Gastrocnemius medialis (tissue), 4 donors: ENCODE measurements around the gene NAV2. TPM values are rescaled to one million over a fixed set of nuclear protein-coding genes. Genes with fewer than 3 reads are reported as not detected.
A peak's percentile ranks its signal among the peaks of the same experiment; 100 is the strongest.

Source experiments
- ATAC-seq, 2 donors: fragments of 150-250 bp; one replicate each; pipeline ENCODE4 v1.9.1; 2016
- DNase-seq, 2 donors: peaks; one replicate each; pipeline ENCODE4 v3.0.0-alpha.2; 2019
- H3K27ac ChIP-seq, 4 donors: fragments of 200-600 bp; sonication (generic); 1 replicate in 1 of 4; 2 replicates in 3 of 4; pipeline ENCODE4 v1.5.1; 2016 to 2018; ENCODE audit warnings: mild to moderate bottlenecking in 2 of 4, moderate library complexity in 1 of 4
- H3K27me3 ChIP-seq, 3 donors: fragments of 200-600 bp; sonication (generic) in 2 of 3; 1 replicate in 1 of 3; 2 replicates in 2 of 3; pipeline versions ENCODE4 v1.5.1 to v1.6.0; 2016 to 2019; ENCODE audit warnings: mild to moderate bottlenecking in 1 of 3, moderate library complexity in 1 of 3
- H3K36me3 ChIP-seq, 2 donors: fragments of 200-600 bp; sonication (generic) in 1 of 2; one replicate each; pipeline ENCODE4 v1.5.1; 2017 to 2018
- H3K4me1 ChIP-seq, 2 donors: fragments of 200-600 bp; sonication (generic) in 1 of 2; one replicate each; pipeline ENCODE4 v1.5.1; 2016 to 2017; ENCODE audit warnings: mild to moderate bottlenecking in 2 of 2
- H3K4me3 ChIP-seq, 4 donors: fragments of 200-600 bp; sonication (generic) in 3 of 4; 1 replicate in 1 of 4; 2 replicates in 3 of 4; pipeline ENCODE4 v1.5.1; 2016 to 2019; ENCODE audit warnings: mild to moderate bottlenecking in 2 of 4
- H3K9me3 ChIP-seq, 3 donors: fragments of 200-600 bp; sonication (generic) in 2 of 3; 1 replicate in 1 of 3; 2 replicates in 2 of 3; pipeline ENCODE4 v1.5.1; 2016 to 2019
- POLR2A ChIP-seq, 2 donors: fragments of 450-650 bp; IDR thresholded peaks; one replicate each; pipeline ENCODE4 v1.6.1; 2017; ENCODE audit warnings: antibody characterized with exemption in 2 of 2, mild to moderate bottlenecking in 2 of 2, moderate library complexity in 2 of 2
- in situ Hi-C, 4 donors: fragments of 200-750 bp; cut with MboI; loops; one replicate each; pipeline versions ENCODE4 v1.15.0 to v1.8.0; 2017; ENCODE audit warnings: low sequenced_read_pairs in 4 of 4
- intact Hi-C: fragments of 100-400 bp; cut with DNase I; formaldehyde crosslinking; loops from one replicate; pipeline ENCODE4 v1.15.1; 2023; ENCODE audit warnings: low total_unique reads
- total RNA-seq, 4 donors: library from RNA; depleted of rRNA; stranded (reverse); fragments of >200 nt; gene quantifications; one replicate each; pipeline versions ENCODE4 v1.1.0 to v1.2.3, GENCODE V29; 2016
- TF ChIP-seq, protein P1 (sequence below), 5 experiments: fragments of 450-650 bp in 3 of 5; fragments of 200-600 bp in 2 of 5; sonication (generic) in 2 of 5; IDR thresholded peaks in 4 of 5; conservative IDR thresholded peaks in 1 of 5; 1 replicate in 4 of 5; 2 replicates in 1 of 5; pipeline ENCODE4 v1.5.1; 2016 to 2019; ENCODE audit warnings: antibody characterized with exemption in 5 of 5, mild to moderate bottlenecking in 3 of 5, moderate library complexity in 3 of 5

Gene NAV2
- total RNA-seq, 4 donors from 2014 or later, result 3.2 to 7.7 (median 5.5) TPM

DNA sequence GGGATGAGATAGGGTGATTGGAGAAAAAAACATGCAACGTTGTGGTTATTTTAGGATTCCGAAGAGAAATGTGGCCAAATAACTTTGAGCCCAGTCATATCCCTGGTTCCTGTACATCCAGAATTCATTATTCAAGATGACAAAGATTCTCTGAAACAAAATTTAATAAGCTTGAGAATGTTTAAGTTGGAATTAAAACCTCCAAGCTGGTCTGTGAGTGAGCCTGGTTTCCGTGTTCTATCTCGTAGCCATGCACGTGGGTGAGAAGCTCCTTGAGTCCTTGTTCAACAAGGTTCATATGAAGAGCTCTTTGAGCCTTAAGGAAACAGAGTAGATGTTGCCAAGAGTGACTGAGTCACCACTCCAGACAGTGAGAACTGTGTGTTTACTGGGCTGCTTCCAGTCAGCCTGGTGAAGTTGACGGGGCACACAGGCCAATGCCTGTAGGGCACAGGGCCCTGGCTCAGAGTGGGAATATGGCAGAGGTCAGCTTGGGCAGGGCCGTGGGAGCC, 206.5 kb downstream of the NAV2 start:
- Histone ChIP-seq H3K4me1 (no peaks in the 10 kb centered on the region), H3K4me3 (no peak overlapping the region), H3K36me3 (no peaks in the 10 kb centered on the region), H3K27me3 (no peaks in the 10 kb centered on the region), H3K9me3 (no peaks in the 10 kb centered on the region), H3K27ac (no peak overlapping the region)
- DNase-seq (no peak), ATAC-seq (peak in 1 of 2 donors; percentile 30)
- TF ChIP-seq POLR2A (IDR thresholded peaks at IDR 0.05), result no peak
- TF ChIP-seq, protein P1, sequence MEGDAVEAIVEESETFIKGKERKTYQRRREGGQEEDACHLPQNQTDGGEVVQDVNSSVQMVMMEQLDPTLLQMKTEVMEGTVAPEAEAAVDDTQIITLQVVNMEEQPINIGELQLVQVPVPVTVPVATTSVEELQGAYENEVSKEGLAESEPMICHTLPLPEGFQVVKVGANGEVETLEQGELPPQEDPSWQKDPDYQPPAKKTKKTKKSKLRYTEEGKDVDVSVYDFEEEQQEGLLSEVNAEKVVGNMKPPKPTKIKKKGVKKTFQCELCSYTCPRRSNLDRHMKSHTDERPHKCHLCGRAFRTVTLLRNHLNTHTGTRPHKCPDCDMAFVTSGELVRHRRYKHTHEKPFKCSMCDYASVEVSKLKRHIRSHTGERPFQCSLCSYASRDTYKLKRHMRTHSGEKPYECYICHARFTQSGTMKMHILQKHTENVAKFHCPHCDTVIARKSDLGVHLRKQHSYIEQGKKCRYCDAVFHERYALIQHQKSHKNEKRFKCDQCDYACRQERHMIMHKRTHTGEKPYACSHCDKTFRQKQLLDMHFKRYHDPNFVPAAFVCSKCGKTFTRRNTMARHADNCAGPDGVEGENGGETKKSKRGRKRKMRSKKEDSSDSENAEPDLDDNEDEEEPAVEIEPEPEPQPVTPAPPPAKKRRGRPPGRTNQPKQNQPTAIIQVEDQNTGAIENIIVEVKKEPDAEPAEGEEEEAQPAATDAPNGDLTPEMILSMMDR (IDR thresholded peaks at IDR 0.05 in 4 of 5, conservative IDR thresholded peaks at IDR 0.05 in 1 of 5), result no peak
- in situ Hi-C loops, result loop anchor here in 2 of 4 donors (25.0 kb wide), 2 partner anchors 182 to 607 kb away; no protein-coding TSS in a partner anchor
- intact Hi-C loops, result no loop called here

DNA sequence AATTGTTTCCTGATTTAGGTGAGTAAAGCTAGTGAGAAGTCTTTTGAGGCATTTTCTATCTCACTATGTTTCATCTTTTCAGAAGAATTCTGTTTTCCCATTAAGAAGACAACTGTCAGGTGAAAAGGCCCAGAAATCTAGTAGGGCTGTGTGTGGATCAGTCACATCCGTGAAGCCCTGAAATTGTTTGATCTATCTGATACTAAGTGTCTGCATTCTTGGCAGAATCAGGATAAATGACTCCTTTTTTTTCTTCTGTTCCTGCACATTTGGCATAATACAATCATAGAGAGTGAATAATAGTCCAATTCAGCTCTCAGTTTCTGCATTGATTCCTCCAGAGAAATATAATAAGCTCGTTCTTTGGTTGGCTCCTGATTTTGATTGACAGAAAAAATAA, 208.3 kb downstream of the NAV2 start:
- TF ChIP-seq POLR2A (IDR thresholded peaks at IDR 0.05), result no peak
- TF ChIP-seq, protein P1 (IDR thresholded peaks at IDR 0.05 in 4 of 5, conservative IDR thresholded peaks at IDR 0.05 in 1 of 5), result no peak
- no peaks in the 10 kb centered on the region for H3K36me3 ChIP-seq
- intact Hi-C loops (no loop called here), in situ Hi-C loops (loop anchor here in 2 of 4 donors (25.0 kb wide), 2 partner anchors 184 to 609 kb away; no protein-coding TSS in a partner anchor)
- H3K9me3 ChIP-seq, result no peaks in the 10 kb centered on the region
- ATAC-seq (no peak), DNase-seq (no peak)
- no peaks in the 10 kb centered on the region for H3K4me1 ChIP-seq
- no peaks in the 10 kb centered on the region for H3K27me3 ChIP-seq
- H3K27ac ChIP-seq, result no peak overlapping the region
- no peak overlapping the region for H3K4me3 ChIP-seq

DNA sequence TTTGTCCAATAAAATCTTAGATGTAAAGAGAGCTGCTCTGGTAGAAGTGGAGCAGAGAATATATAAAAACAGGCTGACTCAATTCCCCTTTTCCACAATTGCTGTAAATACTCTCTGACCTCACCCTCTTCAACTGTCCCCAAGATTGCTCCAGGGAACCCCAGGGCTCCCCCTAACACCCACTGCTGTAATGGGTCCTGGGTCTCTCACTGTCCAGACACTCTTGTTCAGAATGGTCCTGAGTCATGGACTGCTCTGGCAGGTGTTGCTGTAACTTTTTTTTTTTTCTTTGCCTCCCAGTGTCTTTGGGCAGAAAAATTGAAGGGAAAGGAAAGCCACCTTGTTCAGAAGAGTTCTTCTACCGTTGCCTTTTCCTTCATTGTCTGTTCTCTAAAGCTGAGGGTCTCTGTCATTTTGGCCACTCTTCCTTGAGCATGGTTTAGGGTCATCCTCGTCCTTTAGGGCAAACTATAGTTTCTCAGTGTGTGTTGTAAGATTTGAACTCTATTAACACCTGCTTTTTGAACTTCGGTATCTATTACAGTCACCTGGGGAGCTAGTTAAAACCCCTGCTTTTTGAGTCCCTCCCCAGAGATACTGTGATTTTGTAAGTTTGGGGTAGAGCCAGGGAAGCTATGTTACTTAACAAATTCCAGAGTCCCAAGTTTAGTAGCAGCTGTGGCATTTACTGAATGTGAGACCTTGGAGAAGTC, 209.5 kb downstream of the NAV2 start:
- ATAC-seq (no peak), DNase-seq (no peak)
- in situ Hi-C loops (loop anchor here in 2 of 4 donors (25.0 kb wide), 2 partner anchors 185 to 610 kb away; no protein-coding TSS in a partner anchor), intact Hi-C loops (no loop called here)
- TF ChIP-seq POLR2A (IDR thresholded peaks at IDR 0.05), result no peak
- TF ChIP-seq, protein P1 (IDR thresholded peaks at IDR 0.05 in 4 of 5, conservative IDR thresholded peaks at IDR 0.05 in 1 of 5), result no peak
- no peak overlapping the region for H3K27ac ChIP-seq
- no peaks in the 10 kb centered on the region for H3K4me1 ChIP-seq
- H3K27me3 ChIP-seq, result no peaks in the 10 kb centered on the region
- no peak overlapping the region for H3K4me3 ChIP-seq
- no peaks in the 10 kb centered on the region for H3K9me3 ChIP-seq
- no peaks in the 10 kb centered on the region for H3K36me3 ChIP-seq

DNA sequence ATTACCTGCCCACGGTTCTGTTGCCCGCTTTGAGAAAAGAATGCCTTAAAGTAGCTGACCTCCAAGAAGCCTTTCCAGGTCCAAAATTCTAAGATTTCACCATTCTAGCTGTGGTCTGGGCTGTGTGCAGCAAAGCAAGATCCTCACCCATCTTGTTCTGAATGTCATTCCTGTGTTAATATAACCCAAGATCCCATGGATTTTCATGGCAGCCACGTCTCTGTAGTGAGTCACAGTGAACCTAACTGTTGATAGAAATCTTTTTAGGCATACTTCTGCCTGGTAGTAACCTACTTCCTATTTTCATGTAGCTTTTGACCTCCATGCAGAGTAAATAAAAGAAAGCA, 210.0 kb downstream of the NAV2 start:
- Histone ChIP-seq H3K27me3 (no peaks in the 10 kb centered on the region), H3K9me3 (no peaks in the 10 kb centered on the region), H3K4me3 (no peak overlapping the region), H3K36me3 (no peaks in the 10 kb centered on the region), H3K27ac (no peak overlapping the region), H3K4me1 (no peaks in the 10 kb centered on the region)
- TF ChIP-seq POLR2A (IDR thresholded peaks at IDR 0.05), result no peak
- TF ChIP-seq, protein P1 (IDR thresholded peaks at IDR 0.05 in 4 of 5, conservative IDR thresholded peaks at IDR 0.05 in 1 of 5), result no peak
- ATAC-seq, result no peak
- no peak for DNase-seq
- in situ Hi-C loops, result loop anchor here in 2 of 4 donors (25.0 kb wide), 2 partner anchors 185 to 610 kb away; no protein-coding TSS in a partner anchor
- intact Hi-C loops, result no loop called here
